Nephron progenitor cell (in vitro differentiated cells): ENCODE results near the gene FREY1.

Source experiments
- DNase-seq: peaks from one replicate; pipeline ENCODE4 v3.0.0; 2021
- H3K27ac Mint-ChIP-seq: 2 replicates; pipeline ENCODE4 v1.8.0; 2021; ENCODE audit warnings: mild to moderate bottlenecking, moderate library complexity, mixed read lengths
- H3K27me3 Mint-ChIP-seq: 2 replicates; pipeline ENCODE4 v1.8.0; 2021; ENCODE audit warnings: mild to moderate bottlenecking, low read depth, mixed read lengths; ENCODE audit not compliant: poor library complexity
- H3K36me3 Mint-ChIP-seq: 2 replicates; pipeline ENCODE4 v1.8.0; 2021; ENCODE audit warnings: low read depth, mixed read lengths
- H3K4me1 Mint-ChIP-seq: 2 replicates; pipeline ENCODE4 v1.8.0; 2021; ENCODE audit warnings: mixed read lengths
- H3K4me3 Mint-ChIP-seq: 2 replicates; pipeline ENCODE4 v1.8.0; 2021; ENCODE audit warnings: mild to moderate bottlenecking, moderate library complexity, mixed read lengths
- H3K9me3 Mint-ChIP-seq: 2 replicates; pipeline ENCODE4 v1.8.0; 2021; ENCODE audit warnings: mild to moderate bottlenecking, moderate library complexity, mixed read lengths
- CTCF ChIP-seq: fragments of 200-600 bp; sonication (generic); IDR thresholded peaks from 2 replicates; pipeline ENCODE4 v1.5.0; 2021; ENCODE audit warnings: antibody characterized with exemption

FREY1 gene

GRCh38 chr11:45919806-45920530 lies 12.9 kb upstream of the FREY1 start:
- H3K27me3 Mint-ChIP-seq = peaks cover 45% of the 10 kb centered on the region
- peak overlapping the region; percentile 36 for H3K4me3 Mint-ChIP-seq

DNA sequence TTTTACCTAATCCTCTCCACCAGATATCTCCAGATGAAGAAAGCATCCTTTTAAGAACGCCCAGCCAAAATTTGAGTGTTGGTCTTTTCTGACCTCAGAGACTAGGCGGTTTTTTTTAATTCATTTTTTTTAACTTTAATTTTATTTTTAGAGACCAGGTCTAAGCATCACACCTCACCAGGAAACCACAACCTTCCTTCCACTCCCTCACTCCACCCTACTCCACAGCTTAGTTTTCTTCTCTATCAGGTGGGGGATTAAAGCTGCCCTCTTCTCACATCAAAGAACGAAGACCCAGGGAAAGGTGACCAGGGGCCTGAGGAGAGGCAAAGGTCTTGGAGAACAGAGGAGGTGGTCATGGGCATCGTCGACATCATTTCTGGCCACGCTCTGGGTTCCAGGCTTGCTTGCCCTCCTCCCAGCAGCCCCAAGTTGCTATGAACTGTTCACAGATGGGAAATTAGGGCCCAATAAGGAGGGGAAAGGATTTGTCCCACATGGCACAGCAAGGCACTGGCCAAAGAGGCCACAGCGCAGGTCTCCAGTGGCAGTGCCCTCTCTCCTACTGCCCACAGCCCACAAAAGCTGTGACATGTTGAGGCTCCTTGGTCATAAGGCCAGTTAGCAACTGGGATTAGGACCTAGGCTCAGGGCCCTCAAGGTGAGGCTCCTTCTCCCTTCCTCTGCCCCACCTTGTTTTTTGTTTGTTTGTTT lies 12.0 kb upstream of the FREY1 start:
- DNase-seq = no peak
- peaks cover 37% of the 10 kb centered on the region for H3K27me3 Mint-ChIP-seq
- H3K27ac Mint-ChIP-seq = no peak overlapping the region
- peaks cover 38% of the 10 kb centered on the region for H3K4me1 Mint-ChIP-seq
- peaks cover 3% of the 10 kb centered on the region for H3K9me3 Mint-ChIP-seq
- H3K4me3 Mint-ChIP-seq = peak overlapping the region; percentile 97
- H3K36me3 Mint-ChIP-seq = no peaks in the 10 kb centered on the region
- no peak for TF ChIP-seq CTCF

More at GRCh38 chr11:45919806-45920530, 12.9 kb upstream of the FREY1 start:
- no peaks in the 10 kb centered on the region for H3K36me3 Mint-ChIP-seq
- no peak for TF ChIP-seq CTCF
- DNase-seq = no peak
- H3K4me1 Mint-ChIP-seq = peaks cover 42% of the 10 kb centered on the region
- no peak overlapping the region for H3K27ac Mint-ChIP-seq
- peaks cover 6% of the 10 kb centered on the region for H3K9me3 Mint-ChIP-seq

- TF ChIP-seq CTCF = no peak
- peak; percentile 86 for DNase-seq
- Mint-ChIP-seq H3K4me3 (peak overlapping the region; percentile 97), H3K27ac (peak overlapping the region; percentile 99), H3K9me3 (no peaks in the 10 kb centered on the region), H3K4me1 (peaks cover 34% of the 10 kb centered on the region), H3K36me3 (no peaks in the 10 kb centered on the region), H3K27me3 (peaks cover 30% of the 10 kb centered on the region)
These were observed 11.4 kb upstream of the FREY1 start for GRCh38 chr11:45918331-45918941.

- Mint-ChIP-seq H3K36me3 (no peaks in the 10 kb centered on the region), H3K4me3 (peak within 1 kb of the TSS; percentile 97), H3K27me3 (peaks cover 26% of the 10 kb centered on the region), H3K27ac (peak within 1 kb of the TSS; percentile 99), H3K4me1 (peaks cover 32% of the 10 kb centered on the region), H3K9me3 (no peaks in the 10 kb centered on the region)
- no peak for TF ChIP-seq CTCF
- DNase-seq = peak; percentile 91
These were observed 10.7 kb upstream of the FREY1 start, which contains the start of gene PEX16 for GRCh38 chr11:45917623-45918330. TSS of gene PEX16 (minus strand) at chr11:45917877. CDS start at chr11:45917811, 66 bp downstream.

GRCh38 chr11:45917286-45917622 lies 10.2 kb upstream of the FREY1 start:
- Mint-ChIP-seq H3K4me3 (peak overlapping the region; percentile 97), H3K27me3 (peaks cover 26% of the 10 kb centered on the region), H3K36me3 (no peaks in the 10 kb centered on the region), H3K27ac (no peak overlapping the region), H3K9me3 (no peaks in the 10 kb centered on the region), H3K4me1 (peaks cover 32% of the 10 kb centered on the region)
- TF ChIP-seq CTCF = no peak
- no peak for DNase-seq
